Measurements from ENCODE around the gene INSM1.

INSM1 gene

GRCh38 chr20:20362774-20363433 is 5.0 kb upstream of the INSM1 start:
- DNase-seq = no peak

- DNase-seq = no peak
These were observed 4.5 kb upstream of the INSM1 start for GRCh38 chr20:20363434-20363798.

GRCh38 chr20:20363799-20364592 is 3.9 kb upstream of the INSM1 start:
- DNase-seq = peak; percentile 67

- no peak for DNase-seq
These were observed 3.1 kb upstream of the INSM1 start for GRCh38 chr20:20364593-20365479.

GRCh38 chr20:20365480-20366161 is 2.3 kb upstream of the INSM1 start:
- no peak for DNase-seq

- DNase-seq = no peak
These were observed 1.4 kb upstream of the INSM1 start for GRCh38 chr20:20366551-20366875.

GRCh38 chr20:20366876-20367574 is 879 bp upstream of the INSM1 start:
- DNase-seq = no peak

GRCh38 chr20:20368418-20369249 is 730 bp downstream of the INSM1 start:
- DNase-seq = no peak

GRCh38 chr20:20369250-20370093 is 1.6 kb downstream of the INSM1 start:
- DNase-seq = no peak

GRCh38 chr20:20370094-20370575 is 2.2 kb downstream of the INSM1 start:
- DNase-seq = no peak

GRCh38 chr20:20371083-20371482 is 3.2 kb downstream of the INSM1 start:
- DNase-seq = no peak

- DNase-seq = no peak
These were observed 3.8 kb downstream of the INSM1 start for GRCh38 chr20:20371681-20372080.

GRCh38 chr20:20373091-20373571 is 5.2 kb downstream of the INSM1 start:
- no peak for DNase-seq

- DNase-seq = no peak
These were observed 8.0 kb downstream of the INSM1 start for GRCh38 chr20:20375862-20376261.

- no peak for DNase-seq
These were observed 18.3 kb downstream of the INSM1 start for GRCh38 chr20:20386192-20386591.

- DNase-seq = no peak
These were observed 22.5 kb downstream of the INSM1 start for GRCh38 chr20:20390393-20390792.

GRCh38 chr20:20391115-20391514 is 23.2 kb downstream of the INSM1 start:
- DNase-seq = no peak

- no peak for DNase-seq
These were observed 23.9 kb downstream of the INSM1 start for GRCh38 chr20:20391766-20392165.

GRCh38 chr20:20393207-20394120 is 25.6 kb downstream of the INSM1 start:
- no peak for DNase-seq

All from NCI-H2107 (cell line).